Lung microvascular endothelial cell (primary cell): Measurements from ENCODE around the gene CDC42BPA. TPM values are rescaled to one million over a fixed set of nuclear protein-coding genes. Genes with fewer than 3 reads are reported as not detected.
"Not testable (repeated sequence)": the region's sequence is repeated elsewhere in the genome, so short reads cannot be mapped to it uniquely, and the experiment has no call there.

Experiments
- DNase-seq, 2 donors: peaks; one replicate each; pipeline versions ENCODE4 v3.0.0 to v3.0.0-alpha.2; 2010; ENCODE audit warnings: low read depth in 2 of 2
- total RNA-seq: library from RNA; depleted of rRNA; stranded (reverse); fragments of >200 nt; gene quantifications from 2 replicates; pipeline ENCODE4 v1.2.1, GENCODE V29; 2014

The CDC42BPA gene
- total RNA-seq, 1 donor from 2014 or later = 79.2 TPM

GRCh38 chr1:227140376-227140775 is 177.9 kb downstream of the CDC42BPA start:
- no peak for DNase-seq

GRCh38 chr1:227136210-227136820 is 182.0 kb downstream of the CDC42BPA start:
- peak; percentile 10 to 18 for DNase-seq

GRCh38 chr1:227134686-227135314 is 183.5 kb downstream of the CDC42BPA start:
- DNase-seq = peak; percentile 68 to 71

GRCh38 chr1:227132695-227133094 is 185.6 kb downstream of the CDC42BPA start:
- not testable (repeated sequence) for DNase-seq

- DNase-seq = peak; percentile 49 to 54
Measured at GRCh38 chr1:227131193-227131592, 187.1 kb downstream of the CDC42BPA start.

- DNase-seq = no peak
Measured at GRCh38 chr1:227127891-227128290, 190.4 kb downstream of the CDC42BPA start.

- DNase-seq = no peak
Measured at GRCh38 chr1:227125929-227126545, 192.3 kb downstream of the CDC42BPA start.

- peak in 1 of 2 donors; percentile 34 for DNase-seq
Measured at GRCh38 chr1:227124473-227124872, 193.8 kb downstream of the CDC42BPA start.

- no peak for DNase-seq
Measured at GRCh38 chr1:227120826-227121225, 197.5 kb downstream of the CDC42BPA start.

- DNase-seq = no peak
Measured at GRCh38 chr1:227112538-227112937, 205.8 kb downstream of the CDC42BPA start.

GRCh38 chr1:227111782-227112181 is 206.5 kb downstream of the CDC42BPA start:
- no peak for DNase-seq

GRCh38 chr1:227105291-227105690 is 213.0 kb downstream of the CDC42BPA start:
- DNase-seq = not testable (repeated sequence)

GRCh38 chr1:227102056-227102455 is 216.2 kb downstream of the CDC42BPA start:
- DNase-seq = no peak

- DNase-seq = no peak
Measured at GRCh38 chr1:227094249-227094966, 223.9 kb downstream of the CDC42BPA start.

- DNase-seq = no peak
Measured at GRCh38 chr1:227093309-227093708, 225.0 kb downstream of the CDC42BPA start.

GRCh38 chr1:227092069-227092468 is 226.2 kb downstream of the CDC42BPA start:
- no peak for DNase-seq

- no peak for DNase-seq
Measured at GRCh38 chr1:227086636-227087035, 231.7 kb downstream of the CDC42BPA start.

GRCh38 chr1:227082999-227083746 is 235.1 kb downstream of the CDC42BPA start:
- DNase-seq = no peak

GRCh38 chr1:227077783-227078182 is 240.5 kb downstream of the CDC42BPA start:
- no peak for DNase-seq

GRCh38 chr1:227073786-227074185 is 244.5 kb downstream of the CDC42BPA start:
- DNase-seq = no peak

- DNase-seq = peak; percentile 5 to 75
Measured at GRCh38 chr1:227072991-227073390, 245.3 kb downstream of the CDC42BPA start.
